Lower lobe of right lung (tissue), 2 donors: ENCODE measurements around the gene MYO3A. TPM values are rescaled to one million over a fixed set of nuclear protein-coding genes. Genes with fewer than 3 reads are reported as not detected.
"Not testable (repeated sequence)": the region's sequence is repeated elsewhere in the genome, so short reads cannot be mapped to it uniquely, and the experiment has no call there.

ENCODE experiments used
- ATAC-seq, 2 donors: fragments of 200-7000 bp; cut with Tn5 transposase; one replicate each; pipeline ENCODE4 v1.9.1; 2020 to 2022; ENCODE audit warnings: mild to moderate bottlenecking in 2 of 2, moderate library complexity in 2 of 2
- DNase-seq: peaks from one replicate; pipeline ENCODE4 v3.0.0-alpha.2; 2020
- H3K27ac ChIP-seq: fragments of 200-600 bp; one replicate; pipeline ENCODE4 v1.8.0; 2022
- H3K27me3 ChIP-seq: fragments of 200-600 bp; one replicate; pipeline ENCODE4 v1.8.0; 2022; ENCODE audit warnings: low read depth
- H3K36me3 ChIP-seq: fragments of 200-600 bp; one replicate; pipeline ENCODE4 v1.8.0; 2022; ENCODE audit warnings: mild to moderate bottlenecking
- H3K4me1 ChIP-seq: fragments of 200-600 bp; one replicate; pipeline ENCODE4 v1.8.0; 2022
- H3K4me3 ChIP-seq: fragments of 200-600 bp; one replicate; pipeline ENCODE4 v1.8.0; 2022; ENCODE audit warnings: mild to moderate bottlenecking
- H3K9me3 ChIP-seq: fragments of 200-600 bp; one replicate; pipeline ENCODE4 v1.8.0; 2022
- CTCF ChIP-seq: fragments of 200-600 bp; IDR thresholded peaks from one replicate; pipeline ENCODE4 v1.8.0; 2022; ENCODE audit warnings: antibody characterized with exemption, mild to moderate bottlenecking
- intact Hi-C: fragments of 100-400 bp; cut with DNase I; formaldehyde crosslinking; loops from one replicate; pipeline ENCODE4 v1.11.0; 2022
- total RNA-seq: library from RNA; stranded (reverse); fragmentation: NEBNext Ultra II Directional; extraction: Animal tissue kit (Norgen Biotek cat#: 25700); gene quantifications from one replicate; pipeline ENCODE4 v1.2.1, GENCODE V29; 2021
- donor health status: DM: no; HTN: yes; CAD: no; lungs with severe emphysema.

MYO3A gene
- total RNA-seq, 1 donor from 2014 or later = 0.44 TPM

GRCh38 chr10:26048756-26049155 lies 114.7 kb downstream of the MYO3A start:
- H3K4me1 ChIP-seq = no peaks in the 10 kb centered on the region
- no peak overlapping the region for H3K27ac ChIP-seq
- H3K4me3 ChIP-seq = no peak overlapping the region
- H3K27me3 ChIP-seq = no peaks in the 10 kb centered on the region
- intact Hi-C loops = no loop called here
- H3K9me3 ChIP-seq = no peaks in the 10 kb centered on the region
- no peak for DNase-seq
- no peaks in the 10 kb centered on the region for H3K36me3 ChIP-seq
- ATAC-seq = no peak
- no peak for TF ChIP-seq CTCF

DNA sequence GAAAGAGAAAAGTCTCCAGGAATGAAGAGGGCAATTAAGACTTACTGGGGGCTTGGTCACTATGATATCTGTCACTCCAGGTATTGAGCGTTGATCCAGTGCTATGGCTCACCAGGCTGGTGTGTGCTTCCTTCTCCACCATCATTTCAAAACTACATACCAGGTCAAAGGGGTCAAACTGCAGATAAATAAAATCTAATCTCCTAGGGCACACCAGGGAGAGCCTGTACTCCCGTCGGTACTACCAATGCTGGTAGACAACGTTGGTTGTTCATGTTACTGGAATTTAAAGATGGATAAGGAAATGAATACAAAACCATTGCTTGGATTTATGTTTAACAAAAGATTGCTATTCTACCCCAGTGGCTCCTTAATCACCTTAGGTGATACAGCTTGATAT lies 118.3 kb downstream of the MYO3A start:
- intact Hi-C loops = no loop called here
- H3K4me1 ChIP-seq = no peaks in the 10 kb centered on the region
- DNase-seq = no peak
- no peaks in the 10 kb centered on the region for H3K36me3 ChIP-seq
- no peak for ATAC-seq
- TF ChIP-seq CTCF = no peak
- no peaks in the 10 kb centered on the region for H3K9me3 ChIP-seq
- no peak overlapping the region for H3K27ac ChIP-seq
- H3K4me3 ChIP-seq = no peak overlapping the region
- no peaks in the 10 kb centered on the region for H3K27me3 ChIP-seq

GRCh38 chr10:26057466-26057865 lies 123.4 kb downstream of the MYO3A start:
- no peak for TF ChIP-seq CTCF
- DNase-seq (no peak), ATAC-seq (no peak)
- H3K27ac ChIP-seq = no peak overlapping the region
- H3K9me3 ChIP-seq = no peaks in the 10 kb centered on the region
- no peak overlapping the region for H3K4me3 ChIP-seq
- H3K27me3 ChIP-seq = no peaks in the 10 kb centered on the region
- no peaks in the 10 kb centered on the region for H3K4me1 ChIP-seq
- intact Hi-C loops = no loop called here
- no peaks in the 10 kb centered on the region for H3K36me3 ChIP-seq

- no peak for ATAC-seq
- Histone ChIP-seq H3K9me3 (no peaks in the 10 kb centered on the region), H3K4me1 (no peaks in the 10 kb centered on the region), H3K4me3 (no peak overlapping the region), H3K36me3 (no peaks in the 10 kb centered on the region), H3K27ac (no peak overlapping the region), H3K27me3 (no peaks in the 10 kb centered on the region)
- no peak for TF ChIP-seq CTCF
- DNase-seq = no peak
- intact Hi-C loops = no loop called here
Measured at GRCh38 chr10:26064106-26064505, 130.1 kb downstream of the MYO3A start.

- H3K4me1 ChIP-seq = no peaks in the 10 kb centered on the region
Measured at GRCh38 chr10:26067680-26068079, 133.7 kb downstream of the MYO3A start.

DNA sequence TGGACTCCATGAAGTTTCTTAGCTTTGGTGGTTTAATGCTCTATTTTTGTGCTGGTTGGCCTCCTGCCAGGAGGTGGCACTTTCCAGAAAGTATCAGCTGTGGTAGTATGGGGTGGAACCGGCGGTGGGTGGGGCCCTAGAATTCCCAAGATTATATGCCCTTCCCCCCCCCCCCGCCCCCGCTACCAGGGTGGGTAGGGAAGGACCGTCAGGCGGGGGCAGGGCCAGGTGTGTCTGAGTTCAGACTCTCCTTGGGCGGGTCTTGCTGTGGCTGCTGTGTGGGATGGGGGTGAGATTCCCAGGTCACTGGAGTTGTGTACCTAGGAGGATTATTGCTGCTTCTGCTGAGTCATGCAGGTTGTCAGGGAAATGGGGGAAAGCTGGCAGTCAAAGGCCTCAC lies 146.9 kb downstream of the MYO3A start:
- H3K27ac ChIP-seq, ATAC-seq, H3K4me3 ChIP-seq, H3K27me3 ChIP-seq, H3K4me1 ChIP-seq, intact Hi-C loops, H3K36me3 ChIP-seq, DNase-seq, H3K9me3 ChIP-seq: not testable (repeated sequence)

More at GRCh38 chr10:26067680-26068079, 133.7 kb downstream of the MYO3A start:
- no peak overlapping the region for H3K27ac ChIP-seq
- no peak for TF ChIP-seq CTCF
- no peaks in the 10 kb centered on the region for H3K9me3 ChIP-seq
- H3K36me3 ChIP-seq = no peaks in the 10 kb centered on the region
- no peak for DNase-seq
- peak; percentile 56 to 69 for ATAC-seq
- H3K27me3 ChIP-seq = no peaks in the 10 kb centered on the region
- intact Hi-C loops = no loop called here
- no peak overlapping the region for H3K4me3 ChIP-seq
